ENCODE data around the gene CDCA8.
"Not testable (repeated sequence)": the region's sequence is repeated elsewhere in the genome, so short reads cannot be mapped to it uniquely, and the experiment has no call there.

CDCA8 gene

DNA sequence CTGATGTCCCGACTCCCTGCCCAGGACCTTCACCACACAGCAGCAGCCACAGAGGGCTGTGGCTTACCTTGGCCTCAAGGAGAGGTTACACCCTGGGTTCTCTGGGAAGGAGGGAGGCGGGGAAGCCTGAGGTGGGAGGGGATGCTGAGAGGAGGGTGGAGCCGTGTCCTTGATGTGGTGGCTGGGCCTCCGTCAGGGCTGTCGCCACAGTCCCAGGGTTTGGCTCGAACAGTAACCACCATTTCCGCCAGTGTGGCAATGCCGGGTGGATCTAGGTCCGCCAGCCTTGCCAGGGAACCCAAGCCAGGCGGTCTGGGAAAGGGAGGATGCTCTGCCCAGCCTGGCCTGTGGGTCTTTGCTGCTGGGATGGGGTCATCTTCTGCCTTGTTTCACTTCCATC lies 18.4 kb upstream of the CDCA8 start:
- no peak for DNase-seq

- no peak for DNase-seq
These were observed 15.8 kb upstream of the CDCA8 start for GRCh38 chr1:37676281-37677142.

DNA sequence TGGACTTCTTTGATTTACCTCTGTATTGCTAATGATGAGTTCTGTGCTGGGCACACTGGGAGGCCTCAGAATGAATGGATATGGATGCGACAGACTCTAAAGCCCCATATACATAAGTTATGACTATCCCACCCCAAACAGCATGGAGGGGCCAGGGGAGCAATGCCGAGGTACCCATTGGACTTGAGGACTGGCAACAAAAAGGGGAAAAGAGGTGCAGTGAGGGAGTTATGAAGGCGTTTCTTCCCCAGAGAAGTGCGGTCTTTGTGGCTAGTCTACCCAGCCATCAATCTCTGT lies 15.2 kb upstream of the CDCA8 start:
- DNase-seq: no peak

DNA sequence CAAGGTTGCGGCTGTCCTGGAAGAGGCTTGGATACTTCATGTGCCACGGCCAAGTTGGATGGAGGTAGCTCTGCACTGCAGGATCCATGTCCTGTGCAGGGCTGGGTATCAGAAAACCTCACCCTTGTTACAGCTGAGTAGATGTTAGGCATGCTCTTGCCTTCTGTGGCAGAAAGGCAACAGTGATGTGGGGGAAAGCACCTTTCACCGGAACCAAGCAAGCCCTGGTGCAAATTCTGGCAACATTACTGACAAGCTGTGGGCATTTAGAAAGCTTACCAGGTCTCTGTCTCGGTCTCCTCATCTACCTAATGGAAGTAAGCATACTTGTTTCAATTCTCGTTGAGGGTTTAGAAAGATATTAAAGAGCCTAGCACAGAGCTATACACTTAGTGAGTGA lies 14.5 kb upstream of the CDCA8 start:
- no peak for DNase-seq

DNA sequence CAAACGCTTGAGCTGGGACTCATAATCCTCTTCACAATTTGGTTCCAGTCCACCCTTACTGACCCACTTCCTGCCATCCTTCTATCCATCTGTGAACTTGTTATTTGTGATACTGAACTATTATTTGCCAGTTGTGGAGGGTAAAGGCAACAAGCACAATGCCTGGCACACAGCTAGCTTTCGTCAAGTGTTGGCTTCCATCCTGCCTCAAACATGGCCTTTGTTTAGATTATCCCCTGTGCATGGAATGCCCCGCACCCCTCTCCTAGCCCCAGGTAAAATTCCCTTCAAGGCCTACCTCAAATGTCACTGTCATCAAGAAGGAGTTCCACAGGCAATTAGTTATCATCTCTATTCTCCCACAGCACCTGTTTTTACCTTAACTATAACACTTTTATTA lies 11.4 kb upstream of the CDCA8 start:
- no peak for DNase-seq

DNA sequence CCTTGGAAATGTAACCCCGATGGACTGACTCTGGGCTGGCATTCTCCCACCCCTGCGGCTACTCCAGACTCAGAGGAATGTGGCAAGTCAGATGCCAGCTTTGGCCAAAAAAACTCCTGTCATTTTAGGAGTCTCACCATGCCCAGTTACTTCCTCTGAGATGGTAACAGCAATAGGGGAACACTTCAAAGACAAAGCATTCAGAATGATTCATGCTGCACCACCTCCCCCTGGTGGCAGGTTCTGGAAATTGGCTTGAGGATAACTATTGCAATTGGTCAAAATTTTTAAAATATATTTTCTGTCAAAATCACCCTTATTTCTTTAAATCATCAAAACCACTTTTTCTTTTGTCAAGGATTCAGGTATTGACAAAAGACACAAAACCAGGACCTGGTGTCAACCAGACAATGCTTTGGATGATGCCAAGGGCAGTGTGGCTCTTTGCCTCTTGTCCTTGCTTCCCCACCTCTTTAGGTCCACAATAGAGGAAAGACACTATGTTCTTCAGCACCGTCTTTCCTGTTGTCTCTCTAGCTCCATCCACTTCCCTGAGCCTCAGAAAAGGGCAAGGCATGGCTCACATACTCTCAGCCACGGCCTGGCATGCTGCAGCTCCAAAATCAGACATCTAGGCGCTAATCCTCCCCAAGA lies 9.9 kb upstream of the CDCA8 start:
- peak; percentile 56 for DNase-seq

DNA sequence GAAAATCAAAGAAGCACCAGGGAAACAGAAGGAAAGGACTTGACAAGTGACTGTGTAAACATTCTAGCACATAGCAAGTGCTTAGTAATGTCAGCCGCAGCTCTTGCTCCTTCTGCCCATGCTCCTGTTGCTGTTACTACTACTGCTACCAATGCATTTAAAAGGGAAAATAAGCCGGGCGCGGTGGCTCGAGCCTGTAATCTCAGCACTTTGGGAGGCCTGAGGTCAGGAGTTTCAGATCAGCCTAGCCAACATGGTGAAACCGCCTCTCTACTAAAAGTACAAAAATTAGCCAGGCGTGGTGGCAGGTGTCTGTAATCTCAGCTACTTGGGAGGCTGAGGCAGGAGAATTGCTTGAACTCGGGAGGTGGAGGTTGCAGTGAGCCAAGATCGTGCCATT lies 8.1 kb upstream of the CDCA8 start:
- DNase-seq: not testable (repeated sequence)

DNA sequence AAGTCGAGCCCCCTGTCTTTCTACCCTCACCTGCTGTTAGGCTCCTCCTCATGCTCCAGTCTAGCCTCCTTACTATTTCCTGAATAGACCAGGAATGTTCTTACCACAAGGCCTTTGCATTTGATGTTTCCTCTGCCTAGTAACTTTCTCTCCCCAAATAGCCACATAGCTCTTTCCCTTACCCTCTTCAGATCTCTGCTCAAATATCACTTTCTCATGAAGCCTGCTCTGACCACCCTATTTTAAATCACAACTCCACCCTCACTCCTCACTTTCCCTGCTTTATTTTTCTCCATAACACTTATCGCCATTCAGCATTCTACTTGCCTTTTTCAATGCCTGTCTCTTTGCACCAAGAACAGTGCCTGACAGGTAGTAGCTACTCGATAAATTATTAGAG lies 6.6 kb upstream of the CDCA8 start:
- DNase-seq: no peak

GRCh38 chr1:37687764-37688163 lies 4.6 kb upstream of the CDCA8 start:
- not testable (repeated sequence) for DNase-seq

- no peak for DNase-seq
These were observed 3.4 kb upstream of the CDCA8 start for GRCh38 chr1:37688926-37689325.

DNA sequence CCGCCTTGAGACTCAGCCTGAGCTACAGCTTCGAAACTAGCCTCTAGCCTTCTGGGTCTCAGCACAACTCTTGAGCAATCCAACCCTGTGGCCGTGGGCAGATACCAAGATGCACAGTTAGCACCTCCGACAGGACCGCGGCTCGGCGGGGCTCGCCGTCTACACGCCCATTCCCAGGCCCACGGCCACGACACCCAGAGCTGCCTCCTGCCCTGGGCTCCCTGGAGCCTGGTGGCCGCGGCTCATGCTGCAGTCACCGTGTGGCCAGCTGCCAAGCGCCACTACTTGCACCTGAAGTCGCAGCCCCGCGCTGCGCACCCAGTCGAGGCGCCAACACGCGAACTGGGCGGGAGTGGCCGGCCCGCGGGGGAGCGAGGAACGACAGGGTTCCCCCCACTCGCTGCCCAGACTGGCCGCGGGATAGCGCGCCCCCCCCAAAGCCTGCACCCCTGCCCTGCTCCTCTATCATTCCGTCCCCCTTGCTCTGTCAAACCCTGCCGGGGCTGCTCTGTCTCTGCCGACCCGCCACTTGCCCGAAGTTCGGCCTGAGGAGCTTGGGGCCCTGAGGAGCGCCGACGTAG lies 729 bp upstream of the CDCA8 start:
- peak; percentile 45 for DNase-seq

DNA sequence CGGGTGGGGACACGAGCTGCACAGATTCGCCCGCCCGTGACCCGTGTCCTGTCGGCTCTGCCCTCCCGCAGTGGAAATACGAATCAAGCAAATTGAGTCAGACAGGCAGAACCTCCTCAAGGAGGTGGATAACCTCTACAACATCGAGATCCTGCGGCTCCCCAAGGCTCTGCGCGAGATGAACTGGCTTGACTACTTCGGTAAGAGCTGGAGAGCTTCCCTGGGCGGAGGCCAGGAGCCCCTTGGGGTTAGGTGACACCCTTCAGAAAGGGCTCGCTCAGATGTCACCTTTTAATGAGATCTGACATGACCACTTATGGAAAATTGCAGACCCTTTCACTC lies 489 bp downstream of the CDCA8 start:
- no peak for DNase-seq

DNA sequence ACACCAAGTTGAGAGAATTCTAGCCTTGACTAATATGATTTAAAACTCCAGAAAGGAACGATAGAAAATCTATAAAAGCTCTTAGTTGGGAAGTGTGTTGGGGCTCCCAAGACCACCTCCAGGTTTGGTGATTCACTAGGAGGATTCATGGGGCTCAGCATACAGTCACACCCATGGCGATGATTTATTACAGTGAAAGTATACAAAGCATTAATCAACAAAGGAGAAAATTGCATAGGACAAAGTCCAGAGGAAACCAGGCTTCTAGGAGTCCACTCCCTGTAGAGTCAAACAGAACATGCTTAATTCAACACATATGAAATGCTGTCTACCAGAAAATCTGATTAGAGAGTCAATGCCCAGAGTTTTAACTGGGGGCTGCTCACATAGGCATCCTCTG lies 4.8 kb downstream of the CDCA8 start:
- DNase-seq: peak; percentile 76

GRCh38 chr1:37697737-37698136 lies 5.4 kb downstream of the CDCA8 start:
- no peak for DNase-seq

DNA sequence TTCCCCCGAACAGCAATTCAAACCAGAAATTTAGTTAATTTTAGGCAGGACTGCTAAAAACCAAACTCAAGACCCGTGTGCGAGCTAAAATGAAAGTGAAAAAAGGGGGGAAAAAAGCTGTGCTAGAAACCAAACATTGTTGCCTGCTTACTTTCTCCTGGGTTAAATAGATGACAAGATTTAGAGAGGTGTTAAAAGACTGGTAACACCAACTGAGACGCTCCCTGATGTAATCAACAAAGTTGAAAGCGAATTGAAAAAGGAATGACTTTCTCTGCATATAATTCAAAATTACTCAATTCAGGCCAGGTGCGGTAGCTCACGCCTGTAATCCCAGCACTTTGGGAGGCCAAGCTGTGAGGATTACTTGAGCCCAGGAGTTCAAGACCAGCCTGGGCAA lies 6.8 kb downstream of the CDCA8 start:
- DNase-seq: no peak

- no peak for DNase-seq
These were observed 8.7 kb downstream of the CDCA8 start for GRCh38 chr1:37701051-37701450.

GRCh38 chr1:37703061-37703460 lies 10.7 kb downstream of the CDCA8 start:
- DNase-seq: no peak

DNA sequence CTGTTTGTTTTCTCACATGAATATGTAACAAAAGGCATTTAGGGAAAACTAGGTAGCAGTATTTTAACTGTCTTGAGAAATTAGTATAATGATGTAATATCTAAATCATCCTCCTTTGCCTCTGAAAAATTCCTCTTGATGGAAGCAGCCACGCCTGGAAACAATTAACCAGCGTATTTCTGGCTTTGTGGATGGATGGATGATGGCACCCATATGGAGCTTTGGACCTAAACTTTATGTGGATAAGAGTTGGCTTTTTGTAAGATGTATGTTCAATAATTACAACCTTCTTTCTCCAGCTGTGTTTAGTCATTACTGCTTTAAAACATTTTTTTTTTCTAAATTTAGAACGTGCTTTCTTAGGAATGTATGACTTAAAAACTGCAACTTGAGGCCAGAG lies 12.7 kb downstream of the CDCA8 start:
- no peak for DNase-seq

GRCh38 chr1:37705399-37705798 lies 13.1 kb downstream of the CDCA8 start:
- no peak for DNase-seq

GRCh38 chr1:37708471-37708870 lies 16.2 kb downstream of the CDCA8 start:
- DNase-seq: no peak

- DNase-seq: no peak
These were observed 21.9 kb downstream of the CDCA8 start for GRCh38 chr1:37714226-37714625.

DNA sequence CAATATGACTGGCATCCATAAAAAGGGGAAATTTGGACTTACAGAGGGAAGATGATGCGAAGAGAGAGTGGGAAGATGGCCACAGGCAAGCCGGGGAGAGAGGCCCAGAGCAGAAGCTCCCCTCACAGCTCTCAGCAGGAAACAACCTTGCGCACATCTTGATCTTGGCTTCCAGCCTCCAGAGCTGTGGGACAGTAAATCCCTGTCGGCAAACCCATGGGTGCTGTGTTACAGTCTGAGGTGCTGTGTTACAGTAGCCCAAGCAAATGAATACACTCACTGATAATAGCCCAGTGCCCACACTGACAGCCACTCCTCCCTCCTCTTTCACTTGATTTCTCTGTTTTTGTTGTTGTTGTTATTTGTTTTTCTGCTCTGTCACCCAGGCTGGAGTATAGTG lies 22.4 kb downstream of the CDCA8 start:
- no peak for DNase-seq

DNA sequence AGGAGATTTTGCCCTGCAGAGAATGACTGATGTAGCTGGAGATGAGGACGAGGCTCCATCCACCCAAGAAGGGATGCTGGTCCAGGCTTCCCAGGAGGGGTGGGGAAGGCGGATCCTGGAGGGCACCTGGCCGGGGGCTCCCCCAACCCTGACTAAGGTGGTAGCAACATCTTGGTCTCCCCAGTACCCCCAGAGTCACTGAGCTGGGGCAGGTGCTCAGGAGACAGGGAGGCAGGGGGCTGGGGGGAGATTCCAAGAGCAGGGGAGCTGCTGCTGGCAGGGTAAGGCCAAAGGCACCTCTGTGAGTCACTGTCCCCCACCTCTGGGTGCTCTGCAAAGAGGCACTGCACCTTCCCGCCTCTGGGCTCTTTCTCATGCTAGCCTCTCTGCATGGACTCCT lies 24.0 kb downstream of the CDCA8 start:
- no peak for DNase-seq

DNA sequence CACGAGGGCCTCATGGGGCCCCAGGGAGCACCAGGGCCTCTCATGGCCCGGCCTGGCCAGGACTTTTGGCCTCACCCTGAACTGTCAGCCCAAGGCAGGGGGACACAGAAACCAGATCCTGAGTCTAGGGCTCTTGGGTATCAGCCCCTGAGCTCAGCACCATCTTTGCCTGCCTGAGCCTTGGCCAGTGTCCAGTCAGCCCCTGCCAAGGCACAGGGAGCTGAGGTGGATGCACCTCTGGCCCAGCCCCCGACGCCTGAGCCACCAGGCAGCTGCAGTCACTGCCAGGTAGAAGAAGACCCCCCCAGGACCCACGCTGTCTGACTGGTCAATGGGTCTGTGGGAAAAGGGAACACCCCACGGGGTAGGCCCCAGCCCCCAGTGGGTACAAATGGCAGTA lies 25.3 kb downstream of the CDCA8 start:
- no peak for DNase-seq

All from NCI-H69 (cell line).